HG03521 (cell line): ENCODE data around the gene NFIX.
"Not testable (repeated sequence)": the region's sequence is repeated elsewhere in the genome, so short reads cannot be mapped to it uniquely, and the experiment has no call there.

Experiments used
- ATAC-seq: cut with Tn5 transposase; IDR thresholded peaks from one replicate; pipeline ENCODE4 v1.9.1; 2021; ENCODE audit warnings: mild to moderate bottlenecking, moderate library complexity; ENCODE audit not compliant: unreplicated experiment

Gene NFIX

GRCh38 chr19:12994701-12995595 is at the start of gene NFIX:
Gene NFIX, plus strand, starts transcription at chr19:12995475. Its CDS starts 363 bp downstream, at chr19:12995838.
- ATAC-seq, result no peak

GRCh38 chr19:12945479-12946091 is 49.7 kb upstream of the NFIX start, which contains the start of gene RAD23A:
Gene RAD23A, plus strand, starts transcription at chr19:12945862. Its CDS starts 87 bp downstream, at chr19:12945949.
- ATAC-seq, result peak; percentile 75

DNA sequence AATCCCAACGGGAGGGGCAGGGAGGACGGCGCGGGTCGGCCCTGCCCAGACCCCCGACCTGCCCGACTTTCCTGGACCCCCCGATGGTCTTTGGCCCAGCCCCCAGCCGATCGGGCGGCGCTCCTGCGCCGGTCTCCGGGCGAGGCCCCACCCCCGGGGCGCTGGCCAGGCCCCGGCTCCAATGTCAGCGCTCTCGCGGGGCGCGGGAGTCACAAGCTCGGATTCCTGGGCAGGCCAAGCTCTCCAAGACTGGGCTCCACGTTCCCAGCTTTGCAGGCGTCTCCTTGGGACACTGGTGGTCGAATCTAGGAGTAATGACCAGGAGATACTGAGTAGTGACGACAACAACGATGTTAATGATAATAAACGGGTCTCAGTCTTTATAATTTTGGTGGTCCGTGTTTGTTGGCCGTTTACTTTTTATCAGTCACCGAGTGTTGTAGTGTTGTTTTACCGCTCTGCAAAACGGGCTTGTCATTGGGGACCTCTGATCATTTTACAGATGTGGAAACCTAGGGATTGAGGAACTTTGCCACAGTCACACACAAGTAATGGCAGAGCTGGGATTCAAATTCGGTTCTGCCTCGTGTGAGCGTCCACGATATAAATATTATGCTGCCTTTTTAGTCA is 49.1 kb upstream of the NFIX start:
- peak; percentile 36 for ATAC-seq

- no peak for ATAC-seq
Measured at GRCh38 chr19:12946731-12947496, 48.4 kb upstream of the NFIX start.

DNA sequence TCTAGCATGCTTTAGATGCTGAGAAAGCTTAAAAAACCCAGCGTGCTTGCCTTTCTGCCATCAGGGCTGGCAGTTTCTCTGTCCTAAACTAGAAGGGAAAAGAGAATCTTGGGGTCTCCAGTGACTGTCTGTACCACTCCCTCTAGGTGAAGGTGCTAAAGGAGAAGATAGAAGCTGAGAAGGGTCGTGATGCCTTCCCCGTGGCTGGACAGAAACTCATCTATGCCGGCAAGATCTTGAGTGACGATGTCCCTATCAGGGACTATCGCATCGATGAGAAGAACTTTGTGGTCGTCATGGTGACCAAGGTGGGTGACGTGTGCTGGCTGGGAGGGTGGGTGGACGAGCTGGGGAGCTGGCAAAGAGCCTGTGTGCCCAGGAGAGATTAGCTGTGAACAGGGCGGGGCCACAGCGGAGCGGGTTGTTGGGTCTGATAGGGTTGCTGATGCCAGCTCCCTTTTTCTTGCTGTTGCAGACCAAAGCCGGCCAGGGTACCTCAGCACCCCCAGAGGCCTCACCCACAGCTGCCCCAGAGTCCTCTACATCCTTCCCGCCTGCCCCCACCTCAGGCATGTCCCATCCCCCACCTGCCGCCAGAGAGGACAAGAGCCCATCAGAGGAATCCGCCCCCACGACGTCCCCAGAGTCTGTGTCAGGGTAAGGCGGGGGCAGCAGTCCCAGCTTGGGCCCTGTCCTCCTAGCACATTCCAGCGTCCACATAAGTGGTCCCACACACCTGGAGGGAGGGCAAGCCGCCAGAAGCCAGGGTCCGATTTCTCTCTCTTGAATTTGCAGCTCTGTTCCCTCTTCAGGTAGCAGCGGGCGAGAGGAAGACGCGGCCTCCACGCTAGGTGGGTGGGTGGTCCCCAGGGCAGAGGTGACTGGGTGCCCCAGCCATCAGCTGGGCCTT is 47.3 kb upstream of the NFIX start:
- ATAC-seq, result no peak

DNA sequence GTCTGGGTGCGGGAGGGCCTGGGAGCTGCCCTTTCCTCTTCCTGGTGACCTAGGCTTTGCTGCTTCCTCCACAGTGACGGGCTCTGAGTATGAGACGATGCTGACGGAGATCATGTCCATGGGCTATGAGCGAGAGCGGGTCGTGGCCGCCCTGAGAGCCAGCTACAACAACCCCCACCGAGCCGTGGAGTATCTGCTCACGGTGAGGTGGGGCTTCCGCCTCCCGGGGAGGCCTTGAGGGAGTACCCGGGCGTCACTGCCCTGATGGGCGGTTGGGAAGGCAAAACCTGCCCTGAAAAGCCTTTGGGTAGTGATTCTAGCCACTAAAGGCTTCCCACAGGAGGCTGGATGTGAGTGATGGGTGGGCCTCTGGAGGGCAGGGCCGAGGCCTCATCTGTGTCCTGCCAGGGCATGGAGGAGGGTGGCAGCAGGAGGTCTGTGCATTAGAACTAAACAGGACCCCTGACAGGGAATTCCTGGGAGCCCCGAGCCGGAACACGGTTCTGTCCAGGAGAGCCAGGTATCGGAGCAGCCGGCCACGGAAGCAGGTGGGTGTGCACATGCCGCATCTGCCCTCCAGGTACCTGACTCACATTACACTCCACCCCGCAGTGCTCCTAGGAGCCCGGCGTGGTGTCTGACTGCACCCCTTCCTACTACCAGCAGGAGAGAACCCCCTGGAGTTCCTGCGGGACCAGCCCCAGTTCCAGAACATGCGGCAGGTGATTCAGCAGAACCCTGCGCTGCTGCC is 46.5 kb upstream of the NFIX start:
- no peak for ATAC-seq

DNA sequence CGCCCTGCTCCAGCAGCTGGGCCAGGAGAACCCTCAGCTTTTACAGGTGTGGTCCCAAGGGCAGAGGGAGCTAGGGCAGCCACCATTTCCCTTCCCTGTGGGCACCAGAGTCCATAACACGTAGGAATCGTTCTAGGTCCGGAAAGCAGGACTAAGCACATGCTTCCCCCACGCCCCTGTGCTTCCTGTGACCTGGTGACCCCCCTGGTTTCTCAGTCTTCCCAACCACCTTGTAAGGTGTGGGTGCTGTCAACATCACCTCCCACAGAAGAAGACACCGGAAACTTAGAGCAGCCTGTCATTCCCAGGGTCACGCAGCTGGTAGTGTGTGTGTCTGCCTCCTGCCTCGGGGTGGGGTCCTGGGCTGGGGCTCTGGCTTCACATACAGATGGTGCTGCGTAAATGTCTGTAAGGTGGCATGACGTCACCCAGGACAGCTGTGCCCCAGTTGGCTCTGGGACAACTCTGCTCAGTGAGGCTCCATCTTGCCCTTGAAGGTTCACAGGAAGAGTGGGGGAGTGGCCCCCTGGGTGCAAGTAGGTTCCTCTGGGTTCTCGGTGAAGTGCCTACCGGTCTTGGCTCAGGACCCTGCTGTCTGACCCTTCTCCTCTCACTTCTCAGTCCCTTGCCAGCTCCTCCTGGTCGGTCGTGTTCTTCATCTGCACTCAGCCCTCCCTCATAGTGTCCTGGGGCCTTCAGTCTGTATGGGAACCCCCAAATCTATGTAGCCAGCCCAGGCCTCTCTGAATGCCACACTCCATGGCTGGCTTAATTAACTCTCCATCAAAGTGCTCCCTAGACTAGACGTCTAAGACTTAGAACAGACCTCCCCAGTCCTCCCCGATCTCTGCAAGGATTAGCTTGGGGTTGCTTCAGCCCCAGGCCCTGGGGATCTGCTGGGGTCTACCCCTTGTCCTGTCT is 45.7 kb upstream of the NFIX start:
- ATAC-seq, result no peak

GRCh38 chr19:12952050-12952449 is 43.2 kb upstream of the NFIX start:
- not testable (repeated sequence) for ATAC-seq

GRCh38 chr19:12952488-12953137 is 42.7 kb upstream of the NFIX start:
- no peak for ATAC-seq

GRCh38 chr19:12953138-12953798 is 42.0 kb upstream of the NFIX start:
- no peak for ATAC-seq

DNA sequence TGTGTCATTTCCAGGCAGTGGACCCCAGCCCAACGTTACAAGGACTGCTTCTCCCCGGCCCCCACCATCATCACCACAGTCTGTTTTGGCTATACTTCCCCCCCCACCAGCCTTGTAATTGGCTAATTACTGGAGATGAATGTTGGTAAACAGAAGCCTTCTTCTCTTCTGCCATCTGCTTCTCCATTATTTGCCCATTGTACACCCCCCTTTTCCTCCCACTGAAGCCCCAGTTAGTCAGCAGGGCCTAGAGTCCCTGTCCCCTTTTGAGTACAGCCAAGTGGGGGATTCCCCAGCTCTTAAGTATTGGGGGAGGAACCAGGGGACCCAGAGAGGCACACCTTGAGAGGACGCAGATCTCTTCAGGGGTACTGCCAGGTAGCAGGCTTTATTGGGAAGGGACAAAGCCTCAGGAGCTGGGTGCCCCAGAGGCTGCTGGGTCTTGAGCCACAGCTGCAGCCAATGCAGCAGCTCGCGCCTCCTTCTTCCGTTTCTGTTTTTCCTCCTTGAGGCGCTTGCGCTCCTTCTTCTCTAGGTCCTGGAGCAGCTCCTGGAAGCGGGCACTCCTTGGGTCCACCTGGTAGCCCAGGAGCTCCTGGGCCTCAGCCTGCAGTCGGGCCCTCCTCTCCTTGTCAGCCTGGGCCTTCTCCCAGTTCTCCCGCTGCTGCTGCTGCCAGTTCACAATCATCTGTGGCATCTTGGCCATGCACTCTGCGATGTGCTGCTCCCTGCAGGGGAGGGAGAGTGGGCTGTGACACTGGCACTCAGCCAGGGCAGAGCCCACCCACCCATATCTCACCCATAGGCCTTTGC is 41.3 kb upstream of the NFIX start:
- no peak for ATAC-seq

GRCh38 chr19:12954612-12954962 is 40.7 kb upstream of the NFIX start:
- no peak for ATAC-seq

DNA sequence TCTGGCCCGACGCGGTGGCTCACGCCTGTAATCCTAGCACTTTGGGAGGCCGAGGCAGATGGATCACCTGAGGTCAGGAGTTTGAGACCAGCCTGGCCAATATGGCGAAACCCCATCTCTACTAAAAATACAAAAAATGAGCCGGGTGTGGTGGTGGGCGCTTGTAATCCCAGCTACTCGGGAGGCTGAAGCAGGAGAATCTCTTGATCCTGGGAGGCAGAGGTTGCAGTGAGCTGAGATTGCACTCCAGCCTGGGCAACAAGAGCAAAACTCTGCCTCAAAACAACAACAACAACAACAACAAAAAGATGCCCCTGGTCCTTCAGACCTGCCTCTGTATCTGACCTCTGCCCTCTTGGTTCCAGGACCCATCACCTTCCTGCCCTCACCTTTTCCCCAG is 39.7 kb upstream of the NFIX start:
- not testable (repeated sequence) for ATAC-seq

GRCh38 chr19:12955996-12956395 is 39.3 kb upstream of the NFIX start:
- ATAC-seq, result no peak

DNA sequence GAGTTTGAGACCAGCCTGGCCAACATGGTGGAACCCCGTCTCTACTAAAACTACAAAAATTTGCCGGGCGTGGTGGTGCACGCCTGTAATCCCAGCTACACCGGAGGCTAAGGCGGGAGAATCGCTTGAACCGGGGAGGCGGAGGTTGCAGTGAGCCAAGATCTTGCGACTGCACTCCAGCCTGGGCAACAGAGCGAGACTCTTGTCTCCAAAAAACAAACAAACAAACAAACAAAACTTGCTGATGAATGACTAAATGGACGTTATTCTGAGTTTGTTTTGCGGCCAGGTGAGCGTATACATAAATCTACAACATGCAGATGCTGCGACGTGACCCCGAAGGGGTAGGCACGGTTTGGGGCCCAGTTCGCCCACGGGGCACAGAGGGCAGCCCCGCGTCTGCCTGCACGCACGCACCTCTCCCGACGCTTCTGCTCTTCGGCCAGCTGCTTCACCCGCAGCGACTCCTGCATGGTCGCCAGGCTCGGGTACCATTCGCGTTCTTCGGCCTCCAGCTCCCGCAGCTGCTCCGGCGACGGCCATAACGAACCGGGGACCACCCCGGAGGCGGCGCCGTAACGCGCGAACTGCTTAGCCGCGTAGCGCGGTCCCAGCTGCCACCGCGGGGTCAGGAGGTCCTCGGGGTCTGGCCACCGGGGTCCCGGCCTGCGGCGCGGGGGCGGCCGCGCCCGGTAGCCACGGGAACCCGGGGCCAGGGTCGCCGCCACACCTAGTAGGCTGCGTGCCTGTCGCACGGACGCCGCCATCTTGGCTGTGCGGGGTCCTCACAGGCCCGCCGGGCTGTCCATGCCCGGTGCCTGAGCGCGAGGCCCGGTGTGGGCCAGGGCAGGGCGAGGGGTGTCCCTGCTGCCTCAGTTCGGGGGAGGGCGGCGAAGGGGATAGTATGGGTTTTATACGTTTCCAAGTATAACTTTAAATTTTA is 38.6 kb upstream of the NFIX start, which contains the start of gene GADD45GIP1:
Gene GADD45GIP1, minus strand, starts transcription at position 778 of the 943 bp plus-strand sequence. Its CDS starts 11 bp downstream, at position 767.
- ATAC-seq, result peak; percentile 72
